ENCODE results near the gene TLE3.

The TLE3 gene

GRCh38 chr15:70016511-70016994 is 81.2 kb downstream of the TLE3 start:
- H3K4me3 ChIP-seq (ENCODE audit: low read depth, low read length) = no peak overlapping the region
- TF ChIP-seq, protein P1, sequence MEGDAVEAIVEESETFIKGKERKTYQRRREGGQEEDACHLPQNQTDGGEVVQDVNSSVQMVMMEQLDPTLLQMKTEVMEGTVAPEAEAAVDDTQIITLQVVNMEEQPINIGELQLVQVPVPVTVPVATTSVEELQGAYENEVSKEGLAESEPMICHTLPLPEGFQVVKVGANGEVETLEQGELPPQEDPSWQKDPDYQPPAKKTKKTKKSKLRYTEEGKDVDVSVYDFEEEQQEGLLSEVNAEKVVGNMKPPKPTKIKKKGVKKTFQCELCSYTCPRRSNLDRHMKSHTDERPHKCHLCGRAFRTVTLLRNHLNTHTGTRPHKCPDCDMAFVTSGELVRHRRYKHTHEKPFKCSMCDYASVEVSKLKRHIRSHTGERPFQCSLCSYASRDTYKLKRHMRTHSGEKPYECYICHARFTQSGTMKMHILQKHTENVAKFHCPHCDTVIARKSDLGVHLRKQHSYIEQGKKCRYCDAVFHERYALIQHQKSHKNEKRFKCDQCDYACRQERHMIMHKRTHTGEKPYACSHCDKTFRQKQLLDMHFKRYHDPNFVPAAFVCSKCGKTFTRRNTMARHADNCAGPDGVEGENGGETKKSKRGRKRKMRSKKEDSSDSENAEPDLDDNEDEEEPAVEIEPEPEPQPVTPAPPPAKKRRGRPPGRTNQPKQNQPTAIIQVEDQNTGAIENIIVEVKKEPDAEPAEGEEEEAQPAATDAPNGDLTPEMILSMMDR (IDR thresholded peaks at IDR 0.05; ENCODE audit: low read depth, low read length) = no peak
- DNase-seq (ENCODE audit: low read depth, low spot score) = no peak
- in situ Hi-C loops (cut with HindIII; ENCODE audit: low sequenced_read_pairs) = no loop called here

DNA sequence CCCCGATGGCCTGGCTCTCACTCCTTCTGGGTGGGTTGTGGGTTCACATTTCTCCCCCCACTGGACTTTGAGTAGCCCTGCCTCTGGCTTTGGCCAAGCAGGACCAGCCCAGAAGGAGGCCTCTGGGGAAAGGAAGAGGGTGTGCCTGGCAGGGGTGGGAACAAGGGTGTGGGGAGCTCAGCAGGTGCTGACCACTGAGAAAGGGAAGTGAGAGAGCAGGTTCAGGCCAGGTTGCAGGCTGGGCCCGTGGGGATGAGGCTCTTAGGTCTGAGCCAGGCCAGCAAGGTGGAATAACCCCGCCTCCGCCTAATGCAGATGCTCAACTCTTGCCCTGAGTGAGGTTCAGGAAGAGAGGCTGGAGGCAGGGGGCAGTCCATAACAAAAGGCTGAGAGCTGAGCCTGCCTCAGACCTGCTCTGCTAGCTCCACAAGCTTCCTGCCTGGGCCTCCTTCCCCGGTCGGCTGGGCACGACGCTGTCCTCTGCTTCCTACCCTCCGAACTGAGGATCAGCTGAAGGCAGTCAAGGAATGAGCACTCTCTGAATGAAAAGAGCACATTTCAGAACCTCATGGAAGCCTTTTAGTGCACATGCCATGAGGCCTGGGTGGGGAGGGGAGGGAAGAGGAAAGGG is 82.7 kb downstream of the TLE3 start:
- H3K4me3 ChIP-seq (ENCODE audit: low read depth, low read length) = no peak overlapping the region
- in situ Hi-C loops (cut with HindIII; ENCODE audit: low sequenced_read_pairs) = no loop called here
- TF ChIP-seq, protein P1 (IDR thresholded peaks at IDR 0.05; ENCODE audit: low read depth, low read length) = no peak
- DNase-seq (ENCODE audit: low read depth, low spot score) = no peak

GRCh38 chr15:70014331-70014730 is 83.4 kb downstream of the TLE3 start:
- no peak for DNase-seq (ENCODE audit: low read depth, low spot score)
- no peak overlapping the region for H3K4me3 ChIP-seq (ENCODE audit: low read depth, low read length)
- TF ChIP-seq, protein P1 (IDR thresholded peaks at IDR 0.05; ENCODE audit: low read depth, low read length) = no peak
- in situ Hi-C loops (cut with HindIII; ENCODE audit: low sequenced_read_pairs) = no loop called here

- no peak overlapping the region for H3K4me3 ChIP-seq (ENCODE audit: low read depth, low read length)
- in situ Hi-C loops (cut with HindIII; ENCODE audit: low sequenced_read_pairs) = no loop called here
- TF ChIP-seq, protein P1 (IDR thresholded peaks at IDR 0.05; ENCODE audit: low read depth, low read length) = no peak
- DNase-seq (ENCODE audit: low read depth, low spot score) = no peak
Measured at GRCh38 chr15:70013656-70014313, 83.9 kb downstream of the TLE3 start.

- in situ Hi-C loops (cut with HindIII; ENCODE audit: low sequenced_read_pairs) = no loop called here
- DNase-seq (ENCODE audit: low read depth, low spot score) = no peak
- H3K4me3 ChIP-seq (ENCODE audit: low read depth, low read length) = no peak overlapping the region
- TF ChIP-seq, protein P1 (IDR thresholded peaks at IDR 0.05; ENCODE audit: low read depth, low read length) = no peak
Measured at GRCh38 chr15:70012895-70013294, 84.8 kb downstream of the TLE3 start.

DNA sequence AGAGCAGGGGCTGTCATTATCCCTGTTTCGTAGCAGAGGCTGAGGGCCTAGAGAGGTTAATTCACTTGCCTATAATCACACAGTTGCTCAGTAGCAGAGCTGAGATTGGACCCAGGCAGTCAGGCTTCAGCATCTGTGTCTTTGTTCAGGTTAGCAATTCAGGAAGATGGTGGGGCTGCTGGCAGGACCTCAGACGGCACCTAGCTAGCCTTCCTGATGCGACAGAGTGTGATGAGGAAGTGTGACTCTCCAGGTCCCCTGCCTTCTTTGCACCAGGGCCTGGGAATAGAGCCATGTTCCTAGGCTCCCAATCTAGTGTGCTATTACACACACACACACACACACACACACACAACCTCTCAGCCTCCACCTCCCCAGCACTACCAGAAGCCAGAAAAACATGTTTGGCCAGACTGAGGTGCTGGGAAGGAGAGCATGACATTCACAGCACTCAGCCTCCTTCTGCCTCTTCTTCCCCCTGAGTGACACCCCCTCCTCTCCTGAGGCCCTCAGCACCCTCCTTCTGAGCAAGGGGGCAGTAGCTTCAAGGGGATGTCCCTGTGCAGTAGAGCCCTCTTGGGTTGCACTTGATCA is 88.9 kb downstream of the TLE3 start:
- in situ Hi-C loops (cut with HindIII; ENCODE audit: low sequenced_read_pairs) = no loop called here
- H3K4me3 ChIP-seq (ENCODE audit: low read depth, low read length) = no peak overlapping the region
- no peak for DNase-seq (ENCODE audit: low read depth, low spot score)
- TF ChIP-seq, protein P1 (IDR thresholded peaks at IDR 0.05; ENCODE audit: low read depth, low read length) = no peak

Measured in astrocyte of the spinal cord (primary cell).